HepG2 (cell line): ENCODE results near the gene SLC2A13. TPM values are rescaled to one million over a fixed set of nuclear protein-coding genes. Genes with fewer than 3 reads are reported as not detected.

Experiments
- ATAC-seq: fragments of 200-7000 bp; cut with Tn5 transposase; 3 replicates; pipeline ENCODE4 v1.9.1; 2020; ENCODE audit warnings: mild to moderate bottlenecking, moderate library complexity
- BruUV-seq: library from RNA; stranded (reverse); fragments of 400-500 nt; replicated peaks from 2 replicates; lab custom pipeline; 2021; lab: Mats Ljungman, UMichigan
- CTCF ChIA-PET: fragments of 300-600 bp; formaldehyde crosslinking; extraction: SDS; loops from one replicate; lab custom pipeline; 2021; ENCODE audit warnings: low total read pairs, inconsistent platforms, low intra/inter-chr PET ratio; lab: Yijun Ruan, JAX
- POLR2A ChIA-PET: fragments of 350-600 bp; sonication (Branson Sonifier 250); formaldehyde crosslinking; loops from one replicate; lab custom pipeline; 2020; ENCODE audit warnings: antibody characterized with exemption, inconsistent platforms; lab: Yijun Ruan, JAX
- DNase-seq: peaks from one replicate; pipeline ENCODE4 v3.0.0-alpha.2; 2015; ENCODE audit warnings: low spot score
- FAIRE-seq: peaks from 3 replicates; lab custom pipeline; 2011; peaks lifted over from hg19 to GRCh38; lab: Jason Lieb, UNC
- H2AFZ ChIP-seq: one replicate; pipeline ENCODE4 v1.6.1; 2011; ENCODE audit warnings: low read length, inconsistent platforms
- H3K27ac ChIP-seq: fragments of 300-600 bp; 3 replicates; pipeline ENCODE4 v1.8.0; 2011; ENCODE audit warnings: mixed run types, mild to moderate bottlenecking, mixed read lengths, low read length, inconsistent platforms; ENCODE audit not compliant: insufficient read depth; ENCODE audit errors: extremely low read length
- H3K27me3 ChIP-seq, 2 experiments: fragments of 200-600 bp in 1 of 2; 2 replicates in 1 of 2; 3 replicates in 1 of 2; pipeline versions ENCODE4 v1.6.0 to v1.8.0; 2011; ENCODE audit warnings: low read length in 2 of 2, mild to moderate bottlenecking in 2 of 2, moderate library complexity in 2 of 2, inconsistent platforms in 1 of 2; ENCODE audit not compliant: insufficient read depth in 2 of 2, control insufficient read depth in 1 of 2
- H3K36me3 ChIP-seq, 2 experiments: fragments of 200-600 bp in 1 of 2; replicated peaks in 1 of 2; 2 replicates in 1 of 2; 3 replicates in 1 of 2; pipeline versions ENCODE4 v1.5.1 to v1.8.0; 2011; ENCODE audit warnings: low read length in 2 of 2, inconsistent platforms in 1 of 2; ENCODE audit not compliant: insufficient read depth in 2 of 2, control insufficient read depth in 1 of 2
- H3K4me1 ChIP-seq: 2 replicates; pipeline ENCODE4 v1.5.1; 2012; ENCODE audit warnings: low read length, inconsistent platforms; ENCODE audit not compliant: insufficient read depth
- H3K4me2 ChIP-seq: 2 replicates; pipeline ENCODE4 v1.6.0; 2011; ENCODE audit warnings: low read depth, low read length, inconsistent platforms
- H3K4me3 ChIP-seq, 3 experiments: fragments of 200-600 bp in 1 of 3; sonication (generic), shearing (Covaris generic) in 1 of 3; replicated peaks in 1 of 3; 2 replicates each; pipeline ENCODE4 v1.5.1; 2011 to 2016; ENCODE audit warnings: low read length in 3 of 3, inconsistent platforms in 2 of 3, low read depth in 2 of 3, mild to moderate bottlenecking in 2 of 3, control low read depth in 1 of 3, mixed read lengths in 1 of 3; ENCODE audit not compliant: insufficient read depth in 1 of 3
- H3K79me2 ChIP-seq: one replicate; pipeline ENCODE4 v1.6.1; 2011; ENCODE audit warnings: low read length, inconsistent platforms; ENCODE audit not compliant: insufficient read depth
- H3K9ac ChIP-seq: 2 replicates; pipeline ENCODE4 v1.6.0; 2011; ENCODE audit warnings: mild to moderate bottlenecking, low read depth, low read length, inconsistent platforms; ENCODE audit not compliant: insufficient read depth
- H3K9me3 ChIP-seq: 2 replicates; pipeline ENCODE4 v1.5.1; 2012; ENCODE audit warnings: mild to moderate bottlenecking, low read length
- H4K20me1 ChIP-seq: 2 replicates; pipeline ENCODE4 v1.6.0; 2011; ENCODE audit warnings: inconsistent platforms, mild to moderate bottlenecking, low read length, moderate library complexity; ENCODE audit not compliant: insufficient read depth
- DMAP1 ChIP-seq: IDR thresholded peaks from 2 replicates; pipeline ENCODE4 v1.6.1; 2016
- FOXK1 ChIP-seq: sonication (generic); formaldehyde crosslinking; IDR thresholded peaks from 2 replicates; pipeline ENCODE4 v1.4.0; 2020; ENCODE audit warnings: low read depth, missing genetic modification reagents, borderline replicate concordance
- MTA1 ChIP-seq: sonication (generic); formaldehyde crosslinking; IDR thresholded peaks from 2 replicates; pipeline ENCODE4 v1.4.0; 2020; ENCODE audit warnings: missing genetic modification reagents, mild to moderate bottlenecking, borderline replicate concordance
- NFE2L1 ChIP-seq: sonication (generic); formaldehyde crosslinking; IDR thresholded peaks from 2 replicates; pipeline ENCODE4 v1.4.0; 2020; ENCODE audit warnings: missing genetic modification reagents, mild to moderate bottlenecking, borderline replicate concordance
- PAX8 ChIP-seq: sonication (generic); formaldehyde crosslinking; IDR thresholded peaks from 2 replicates; pipeline ENCODE4 v1.8.0; 2022; ENCODE audit warnings: mild to moderate bottlenecking, missing genetic modification reagents, borderline replicate concordance
- PRPF4 ChIP-seq: fragments of 200-400 bp; formaldehyde crosslinking; IDR thresholded peaks from 2 replicates; pipeline ENCODE4 v1.6.1; 2016; ENCODE audit warnings: low read length, low read depth; ENCODE audit not compliant: poor library complexity, severe bottlenecking
- TBP ChIP-seq: sonication (generic); formaldehyde crosslinking; IDR thresholded peaks from 2 replicates; pipeline ENCODE4 v1.5.0; 2020; ENCODE audit warnings: missing genetic modification reagents
- ZNF225 ChIP-seq: sonication (generic); formaldehyde crosslinking; IDR thresholded peaks from 2 replicates; pipeline ENCODE4 v1.4.0; 2020; ENCODE audit warnings: mild to moderate bottlenecking, missing genetic modification reagents
- ZNF577 ChIP-seq: sonication (generic); formaldehyde crosslinking; IDR thresholded peaks from 2 replicates; pipeline ENCODE4 v1.4.0; 2020; ENCODE audit warnings: mild to moderate bottlenecking, low read depth, missing genetic modification reagents, borderline replicate concordance
- ZSCAN5A ChIP-seq: sonication (generic); formaldehyde crosslinking; IDR thresholded peaks from 2 replicates; pipeline ENCODE4 v1.8.0; 2022; ENCODE audit warnings: mild to moderate bottlenecking, missing genetic modification reagents, borderline replicate concordance
- WGBS: methylation state at CpG from one replicate; pipeline ENCODE4 v1.1.6; 2017; ENCODE audit warnings: low lambda C conversion rate; 5-methylcytosine and 5-hydroxymethylcytosine counted together
- in situ Hi-C: cut with HindIII; loops from 2 replicates; pipeline ENCODE4 v1.10.0; 2017; ENCODE audit warnings: low pct_unique_long_range_greater_than_20kb; ENCODE audit not compliant: extremely low pct_ligation_motif_present
- intact Hi-C: fragments of 100-400 bp; cut with micrococcal nuclease; formaldehyde crosslinking; loops from one replicate; pipeline ENCODE4 v1.10.0; 2022; ENCODE audit not compliant: unreplicated experiment
- polyA plus RNA-seq, 8 experiments: library from polyadenylated mRNA; depleted of rRNA in 3 of 8; stranded (reverse) in 7 of 8; unstranded in 1 of 8; fragments of >200 nt; fragmentation: Illumina TruSeq in 4 of 8; extraction: Trizol in 4 of 8; gene quantifications; 2 replicates each; pipeline versions ENCODE4 v1.2.1 to v1.2.3, GENCODE V29; 2011 to 2016; ENCODE audit warnings: low read depth in 4 of 8, missing spikeins in 1 of 8, mixed read lengths in 1 of 8; ENCODE audit not compliant: insufficient read depth in 1 of 8
- total RNA-seq, 5 experiments: library from RNA; depleted of rRNA; stranded (reverse); fragments of >200 nt; fragmentation: Illumina TruSeq; extraction: Trizol; gene quantifications; 2 replicates each; pipeline ENCODE4 v1.2.3, GENCODE V29; 2016; ENCODE audit warnings: low read depth in 1 of 5
- TF ChIP-seq, protein P1 (sequence below): sonication (generic); formaldehyde crosslinking; IDR thresholded peaks from 2 replicates; pipeline ENCODE4 v1.5.0; 2020; ENCODE audit warnings: missing genetic modification reagents
- TF ChIP-seq, protein P2 (sequence below): sonication (generic); formaldehyde crosslinking; conservative IDR thresholded peaks from 2 replicates; pipeline ENCODE4 v1.4.0; 2020; ENCODE audit warnings: missing genetic modification reagents
- TF ChIP-seq, protein P3 (sequence below): sonication (generic); formaldehyde crosslinking; IDR thresholded peaks from 2 replicates; pipeline ENCODE4 v1.5.1; 2020; ENCODE audit warnings: mild to moderate bottlenecking, missing genetic modification reagents, borderline replicate concordance

Gene SLC2A13
- total and polyA plus RNA-seq, 2 of the 13 experiments (the other 11 are each of a cell fraction or from before 2014, with no cell fraction given): 5.5 to 6.0 TPM

- TF ChIP-seq, protein P1, sequence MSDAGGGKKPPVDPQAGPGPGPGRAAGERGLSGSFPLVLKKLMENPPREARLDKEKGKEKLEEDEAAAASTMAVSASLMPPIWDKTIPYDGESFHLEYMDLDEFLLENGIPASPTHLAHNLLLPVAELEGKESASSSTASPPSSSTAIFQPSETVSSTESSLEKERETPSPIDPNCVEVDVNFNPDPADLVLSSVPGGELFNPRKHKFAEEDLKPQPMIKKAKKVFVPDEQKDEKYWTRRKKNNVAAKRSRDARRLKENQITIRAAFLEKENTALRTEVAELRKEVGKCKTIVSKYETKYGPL: no peak
- TF ChIP-seq DMAP1 (CRISPR knock-in tag) (no peak), NFE2L1 (no peak)
Observed at GRCh38 chr12:40013292-40013691, 92.6 kb downstream of the SLC2A13 start (continued).

DNA sequence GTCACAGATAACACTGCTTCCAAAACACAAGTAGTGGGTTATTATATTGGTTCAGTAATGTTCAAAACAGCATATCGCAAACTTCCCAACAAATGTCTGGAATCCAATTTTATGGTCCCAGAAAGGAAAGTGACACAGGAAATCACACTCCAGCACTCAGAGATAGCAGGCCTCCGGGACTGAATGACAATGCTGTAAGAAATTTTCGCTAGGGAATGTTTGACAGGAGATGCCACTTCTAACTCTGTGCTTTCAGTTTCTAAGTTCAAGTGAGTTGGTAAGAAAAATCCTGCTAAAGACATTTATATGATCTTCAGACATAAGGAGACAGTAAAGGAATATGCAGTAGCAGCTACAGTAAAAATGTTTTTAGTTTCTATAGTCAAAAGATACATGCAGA is 93.2 kb downstream of the SLC2A13 start:
- Histone ChIP-seq H3K9me3 (no peaks in the 10 kb centered on the region), H3K79me2 (no peaks in the 10 kb centered on the region), H2AFZ (no peak overlapping the region), H3K9ac (no peak overlapping the region), H3K27me3 (no peaks in the 10 kb centered on the region), H3K27ac (no peak overlapping the region), H4K20me1 (no peaks in the 10 kb centered on the region), H3K4me1 (no peaks in the 10 kb centered on the region), H3K4me2 (no peak overlapping the region), H3K36me3 (no peaks in the 10 kb centered on the region), H3K4me3 (no peak overlapping the region)
- 90% methylated on average over 3 of the region's 3 CpGs for WGBS
- no peak for ATAC-seq
- no TSS peak for BruUV-seq
- intact Hi-C loops: loop anchor here (5.0 kb wide), 2 partner anchors 245 to 300 kb away; no protein-coding TSS in a partner anchor
- in situ Hi-C loops: loop anchor here (5.0 kb wide), 1 partner anchor 95 kb away; the partner anchor contains the start of gene SLC2A13
- no peak for DNase-seq
- ChIA-PET POLR2A (no interaction called here), CTCF (no interaction called here)
- no peak for FAIRE-seq
- TF ChIP-seq, protein P2, sequence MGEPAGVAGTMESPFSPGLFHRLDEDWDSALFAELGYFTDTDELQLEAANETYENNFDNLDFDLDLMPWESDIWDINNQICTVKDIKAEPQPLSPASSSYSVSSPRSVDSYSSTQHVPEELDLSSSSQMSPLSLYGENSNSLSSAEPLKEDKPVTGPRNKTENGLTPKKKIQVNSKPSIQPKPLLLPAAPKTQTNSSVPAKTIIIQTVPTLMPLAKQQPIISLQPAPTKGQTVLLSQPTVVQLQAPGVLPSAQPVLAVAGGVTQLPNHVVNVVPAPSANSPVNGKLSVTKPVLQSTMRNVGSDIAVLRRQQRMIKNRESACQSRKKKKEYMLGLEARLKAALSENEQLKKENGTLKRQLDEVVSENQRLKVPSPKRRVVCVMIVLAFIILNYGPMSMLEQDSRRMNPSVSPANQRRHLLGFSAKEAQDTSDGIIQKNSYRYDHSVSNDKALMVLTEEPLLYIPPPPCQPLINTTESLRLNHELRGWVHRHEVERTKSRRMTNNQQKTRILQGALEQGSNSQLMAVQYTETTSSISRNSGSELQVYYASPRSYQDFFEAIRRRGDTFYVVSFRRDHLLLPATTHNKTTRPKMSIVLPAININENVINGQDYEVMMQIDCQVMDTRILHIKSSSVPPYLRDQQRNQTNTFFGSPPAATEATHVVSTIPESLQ (CRISPR knock-in tag): no peak
- TF ChIP-seq FOXK1 (CRISPR knock-in tag): no peak
- TF ChIP-seq ZNF577 (CRISPR knock-in tag): no peak
- no peak for TF ChIP-seq MTA1 (CRISPR knock-in tag)
- TF ChIP-seq, protein P3, sequence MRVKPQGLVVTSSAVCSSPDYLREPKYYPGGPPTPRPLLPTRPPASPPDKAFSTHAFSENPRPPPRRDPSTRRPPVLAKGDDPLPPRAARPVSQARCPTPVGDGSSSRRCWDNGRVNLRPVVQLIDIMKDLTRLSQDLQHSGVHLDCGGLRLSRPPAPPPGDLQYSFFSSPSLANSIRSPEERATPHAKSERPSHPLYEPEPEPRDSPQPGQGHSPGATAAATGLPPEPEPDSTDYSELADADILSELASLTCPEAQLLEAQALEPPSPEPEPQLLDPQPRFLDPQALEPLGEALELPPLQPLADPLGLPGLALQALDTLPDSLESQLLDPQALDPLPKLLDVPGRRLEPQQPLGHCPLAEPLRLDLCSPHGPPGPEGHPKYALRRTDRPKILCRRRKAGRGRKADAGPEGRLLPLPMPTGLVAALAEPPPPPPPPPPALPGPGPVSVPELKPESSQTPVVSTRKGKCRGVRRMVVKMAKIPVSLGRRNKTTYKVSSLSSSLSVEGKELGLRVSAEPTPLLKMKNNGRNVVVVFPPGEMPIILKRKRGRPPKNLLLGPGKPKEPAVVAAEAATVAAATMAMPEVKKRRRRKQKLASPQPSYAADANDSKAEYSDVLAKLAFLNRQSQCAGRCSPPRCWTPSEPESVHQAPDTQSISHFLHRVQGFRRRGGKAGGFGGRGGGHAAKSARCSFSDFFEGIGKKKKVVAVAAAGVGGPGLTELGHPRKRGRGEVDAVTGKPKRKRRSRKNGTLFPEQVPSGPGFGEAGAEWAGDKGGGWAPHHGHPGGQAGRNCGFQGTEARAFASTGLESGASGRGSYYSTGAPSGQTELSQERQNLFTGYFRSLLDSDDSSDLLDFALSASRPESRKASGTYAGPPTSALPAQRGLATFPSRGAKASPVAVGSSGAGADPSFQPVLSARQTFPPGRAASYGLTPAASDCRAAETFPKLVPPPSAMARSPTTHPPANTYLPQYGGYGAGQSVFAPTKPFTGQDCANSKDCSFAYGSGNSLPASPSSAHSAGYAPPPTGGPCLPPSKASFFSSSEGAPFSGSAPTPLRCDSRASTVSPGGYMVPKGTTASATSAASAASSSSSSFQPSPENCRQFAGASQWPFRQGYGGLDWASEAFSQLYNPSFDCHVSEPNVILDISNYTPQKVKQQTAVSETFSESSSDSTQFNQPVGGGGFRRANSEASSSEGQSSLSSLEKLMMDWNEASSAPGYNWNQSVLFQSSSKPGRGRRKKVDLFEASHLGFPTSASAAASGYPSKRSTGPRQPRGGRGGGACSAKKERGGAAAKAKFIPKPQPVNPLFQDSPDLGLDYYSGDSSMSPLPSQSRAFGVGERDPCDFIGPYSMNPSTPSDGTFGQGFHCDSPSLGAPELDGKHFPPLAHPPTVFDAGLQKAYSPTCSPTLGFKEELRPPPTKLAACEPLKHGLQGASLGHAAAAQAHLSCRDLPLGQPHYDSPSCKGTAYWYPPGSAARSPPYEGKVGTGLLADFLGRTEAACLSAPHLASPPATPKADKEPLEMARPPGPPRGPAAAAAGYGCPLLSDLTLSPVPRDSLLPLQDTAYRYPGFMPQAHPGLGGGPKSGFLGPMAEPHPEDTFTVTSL (CRISPR knock-in tag): no peak
- TF ChIP-seq ZSCAN5A (CRISPR knock-in tag): no peak
- TF ChIP-seq PRPF4: no peak
- TF ChIP-seq PAX8 (CRISPR knock-in tag): no peak
- no peak for TF ChIP-seq TBP (CRISPR knock-in tag)
- no peak for TF ChIP-seq ZNF225 (CRISPR knock-in tag)
